Fibroblast of skin of scalp (primary cell): Measurements from ENCODE around the gene C1QTNF1. TPM values are rescaled to one million over a fixed set of nuclear protein-coding genes. Genes with fewer than 3 reads are reported as not detected.

ENCODE experiments used
- DNase-seq: peaks from one replicate; pipeline ENCODE4 v3.0.0-alpha.2; 2013
- polyA plus RNA-seq, 2 experiments: library from polyadenylated mRNA; unstranded; fragments of 120-200 nt; gene quantifications; one replicate each; pipeline ENCODE4 v1.2.1, GENCODE V29; 2013; ENCODE audit not compliant: insufficient read length in 2 of 2

C1QTNF1 gene, protein sequence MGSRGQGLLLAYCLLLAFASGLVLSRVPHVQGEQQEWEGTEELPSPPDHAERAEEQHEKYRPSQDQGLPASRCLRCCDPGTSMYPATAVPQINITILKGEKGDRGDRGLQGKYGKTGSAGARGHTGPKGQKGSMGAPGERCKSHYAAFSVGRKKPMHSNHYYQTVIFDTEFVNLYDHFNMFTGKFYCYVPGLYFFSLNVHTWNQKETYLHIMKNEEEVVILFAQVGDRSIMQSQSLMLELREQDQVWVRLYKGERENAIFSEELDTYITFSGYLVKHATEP
- 2.0 TPM for polyA plus RNA-seq (2013, experiment 1 of 2; ENCODE audit: insufficient read length)
- polyA plus RNA-seq (2013, experiment 2 of 2; ENCODE audit: insufficient read length): 2.1 TPM

DNA sequence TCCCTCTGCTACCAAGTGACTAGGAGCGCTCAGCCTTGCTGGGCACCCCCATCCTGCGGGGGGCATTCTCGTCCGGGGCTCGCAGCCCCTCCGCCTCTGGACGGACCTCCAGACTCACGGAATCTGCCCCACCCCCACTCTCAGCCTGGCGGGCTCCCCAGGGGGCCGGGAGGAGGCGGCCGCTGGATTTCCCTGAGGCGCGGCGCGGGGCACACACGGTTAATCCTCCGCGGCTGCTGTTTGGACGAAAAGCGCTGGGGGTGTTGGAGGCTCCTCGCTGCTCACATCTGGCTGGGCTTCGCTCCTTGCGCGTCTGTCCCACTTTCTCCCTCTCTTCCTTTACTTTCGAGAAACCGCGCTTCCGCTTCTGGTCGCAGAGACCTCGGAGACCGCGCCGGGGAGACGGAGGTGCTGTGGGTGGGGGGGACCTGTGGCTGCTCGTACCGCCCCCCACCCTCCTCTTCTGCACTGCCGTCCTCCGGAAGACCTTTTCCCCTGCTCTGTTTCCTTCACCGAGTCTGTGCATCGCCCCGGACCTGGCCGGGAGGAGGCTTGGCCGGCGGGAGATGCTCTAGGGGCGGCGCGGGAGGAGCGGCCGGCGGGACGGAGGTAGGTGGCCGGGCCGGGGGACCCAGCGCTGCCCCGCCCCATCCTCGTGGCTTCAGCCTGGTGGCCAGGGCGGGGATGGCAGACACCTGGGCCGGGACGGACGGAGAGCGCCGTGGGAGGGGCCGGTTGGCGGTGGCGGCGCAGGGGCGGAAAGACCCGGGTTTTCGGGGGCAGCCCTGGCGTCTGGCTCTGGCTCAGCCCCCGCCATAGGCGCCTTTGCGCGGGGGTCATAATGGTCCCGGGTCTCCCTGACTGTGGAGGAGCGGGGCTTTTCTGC lies at the start of gene C1QTNF1:
Gene C1QTNF1, plus strand, starts transcription at position 284 of the 886 bp plus-strand sequence. CDS start 19,800 bp downstream, outside the sequence.
- DNase-seq: peak; percentile 34

GRCh38 chr17:78974635-78975591 lies 49.1 kb upstream of the C1QTNF1 start:
- DNase-seq: peak; percentile 82

- no peak for DNase-seq
Measured at GRCh38 chr17:78976907-78977680, 46.9 kb upstream of the C1QTNF1 start.

- DNase-seq: no peak
Measured at GRCh38 chr17:78977681-78977943, 46.4 kb upstream of the C1QTNF1 start.

GRCh38 chr17:78977997-78978973 lies 45.7 kb upstream of the C1QTNF1 start:
- DNase-seq: no peak

DNA sequence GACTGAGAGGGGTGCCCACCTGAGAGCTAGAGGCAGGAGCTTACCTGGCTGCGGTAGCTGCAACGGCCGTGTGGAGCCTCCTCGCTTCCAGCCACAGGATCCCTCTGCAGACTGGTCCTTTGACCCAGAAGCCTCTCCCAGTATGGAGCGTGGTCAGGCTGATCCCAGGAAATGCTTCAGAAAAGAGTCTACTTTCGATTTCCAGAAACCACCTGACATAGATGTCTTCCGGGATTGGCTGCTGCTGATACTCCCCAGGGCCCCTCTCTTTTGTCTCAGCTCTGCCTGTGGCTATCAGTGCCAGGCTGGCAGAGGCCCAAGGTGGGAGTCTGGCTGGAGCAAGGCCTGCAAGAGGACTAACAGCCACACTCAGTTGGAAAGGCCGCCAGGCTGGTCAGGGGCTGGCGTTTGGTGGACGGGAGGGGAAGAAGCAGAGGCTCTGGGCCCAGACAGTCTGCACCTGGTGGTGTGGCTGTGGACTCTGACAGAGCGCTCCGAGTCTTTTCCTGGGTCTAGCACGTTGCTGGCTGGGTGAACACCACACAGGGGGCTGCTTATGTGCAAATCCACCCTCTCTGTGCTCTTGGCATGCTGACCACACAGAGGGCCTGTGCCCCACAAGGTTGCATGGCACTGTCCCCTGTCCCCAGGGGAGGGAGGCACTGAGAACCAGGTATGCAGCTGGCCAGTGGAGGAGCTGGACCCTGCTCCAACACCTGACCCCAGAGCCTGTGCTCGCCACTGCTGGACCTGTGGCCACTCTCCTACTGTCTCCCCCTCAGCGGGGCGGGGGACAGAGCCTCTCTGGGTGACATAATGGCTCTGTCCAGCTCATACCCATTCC lies 44.0 kb upstream of the C1QTNF1 start, which contains the start of gene LGALS3BP:
Gene LGALS3BP, minus strand, starts transcription at position 144 of the 844 bp plus-strand sequence. CDS start 2,732 bp downstream, outside the sequence.
- DNase-seq: peak; percentile 84

DNA sequence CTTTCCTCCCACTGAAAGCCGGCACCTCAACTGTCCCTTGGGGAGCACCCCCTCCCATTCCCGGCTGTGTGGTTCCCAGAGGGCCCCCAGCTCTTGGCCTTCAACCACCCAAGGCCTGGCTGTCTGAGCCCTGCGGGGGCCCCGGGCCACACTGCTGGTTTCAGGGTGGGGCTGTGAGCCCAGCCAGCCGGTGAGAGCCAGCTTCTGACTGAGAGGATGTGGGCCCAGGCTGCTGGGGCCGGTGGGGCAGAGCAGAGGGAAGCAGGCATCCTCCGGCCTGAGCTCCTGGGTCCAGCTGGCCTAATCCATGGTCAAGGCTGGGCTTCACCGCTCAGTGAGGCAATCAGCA lies 43.4 kb upstream of the C1QTNF1 start:
- no peak for DNase-seq

- DNase-seq: no peak
Measured at GRCh38 chr17:78981010-78981888, 42.7 kb upstream of the C1QTNF1 start.

- DNase-seq: no peak
Measured at GRCh38 chr17:78985395-78985794, 38.6 kb upstream of the C1QTNF1 start.

DNA sequence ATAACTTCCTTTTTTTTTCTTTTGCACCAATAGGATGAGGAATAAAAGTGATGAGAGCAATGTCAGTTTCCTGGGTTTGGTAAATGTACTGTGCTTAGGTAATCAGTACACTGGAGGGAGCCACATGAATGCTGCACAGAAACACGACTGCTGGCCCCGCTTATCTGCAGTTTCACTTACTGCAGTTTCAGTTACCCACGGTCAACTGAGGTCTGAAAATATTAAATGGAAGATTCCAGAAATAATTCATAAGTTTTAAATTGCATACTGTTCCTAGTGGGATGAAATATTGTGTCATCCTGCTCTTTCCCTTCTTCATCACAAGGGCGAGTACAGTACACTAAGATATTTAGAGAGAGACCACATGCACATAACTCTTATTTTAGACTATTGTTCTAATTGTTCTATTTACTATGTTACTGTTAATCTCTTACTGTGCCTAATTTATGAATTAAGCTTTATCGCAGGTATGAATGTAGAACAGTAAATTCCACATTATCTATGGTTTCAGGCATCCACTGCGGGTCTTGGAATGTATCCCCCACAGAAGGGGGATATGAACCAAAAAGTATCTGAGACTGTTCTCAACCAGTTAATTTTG lies 37.8 kb upstream of the C1QTNF1 start:
- DNase-seq: peak; percentile 27

GRCh38 chr17:78986649-78987328 lies 37.2 kb upstream of the C1QTNF1 start:
- peak; percentile 50 for DNase-seq

DNA sequence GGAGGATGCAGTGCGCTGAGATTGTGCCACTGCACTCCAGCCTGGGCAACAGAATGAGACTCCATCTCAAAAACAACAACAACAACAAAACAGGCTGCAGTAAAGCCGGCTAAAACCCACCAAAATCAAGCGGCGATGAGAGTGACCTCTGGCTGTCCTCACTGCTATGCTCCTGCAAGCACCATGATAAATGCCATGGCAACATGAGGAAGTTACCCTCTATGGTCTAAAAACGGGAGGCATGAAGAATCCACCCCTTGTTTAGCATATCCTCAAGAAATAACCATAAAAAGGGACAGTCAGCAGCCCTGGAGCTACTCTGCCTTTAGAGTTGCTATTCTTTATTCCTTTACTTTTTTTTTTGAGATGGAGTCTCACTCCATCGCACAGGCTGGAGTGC lies 35.8 kb upstream of the C1QTNF1 start:
- no peak for DNase-seq

DNA sequence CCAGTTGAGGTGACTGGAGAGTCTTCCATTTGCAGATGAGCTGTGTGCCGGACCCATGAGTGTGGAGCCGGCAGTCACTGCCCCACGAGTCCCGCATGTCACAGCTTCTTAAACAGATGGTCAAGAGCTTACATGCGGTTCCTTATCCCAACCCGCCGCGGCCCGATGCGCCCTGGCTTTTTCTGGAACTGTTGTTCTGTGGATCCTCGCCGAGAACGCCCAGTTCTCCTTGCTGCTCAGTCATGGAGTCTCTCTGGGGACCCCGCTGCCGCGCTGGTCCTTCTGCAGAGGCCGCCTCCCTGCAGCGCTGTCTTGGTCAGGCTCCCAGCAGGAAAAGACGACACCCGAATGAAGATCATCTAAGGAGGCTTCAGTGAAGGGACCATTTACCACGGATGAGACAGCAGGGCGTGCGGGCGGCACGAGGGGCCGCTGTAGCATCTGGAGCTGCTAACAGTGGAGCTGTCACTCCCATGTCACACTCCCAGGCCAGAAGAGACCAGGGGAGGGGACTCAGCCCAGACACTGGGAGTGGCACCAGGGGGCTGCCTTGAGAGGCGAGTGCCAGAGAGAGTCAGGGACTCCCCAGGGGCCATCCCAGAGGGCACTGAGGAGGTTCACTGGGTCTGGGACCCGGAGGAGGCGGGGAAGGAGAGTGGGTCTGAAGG lies 33.5 kb upstream of the C1QTNF1 start:
- DNase-seq: no peak

DNA sequence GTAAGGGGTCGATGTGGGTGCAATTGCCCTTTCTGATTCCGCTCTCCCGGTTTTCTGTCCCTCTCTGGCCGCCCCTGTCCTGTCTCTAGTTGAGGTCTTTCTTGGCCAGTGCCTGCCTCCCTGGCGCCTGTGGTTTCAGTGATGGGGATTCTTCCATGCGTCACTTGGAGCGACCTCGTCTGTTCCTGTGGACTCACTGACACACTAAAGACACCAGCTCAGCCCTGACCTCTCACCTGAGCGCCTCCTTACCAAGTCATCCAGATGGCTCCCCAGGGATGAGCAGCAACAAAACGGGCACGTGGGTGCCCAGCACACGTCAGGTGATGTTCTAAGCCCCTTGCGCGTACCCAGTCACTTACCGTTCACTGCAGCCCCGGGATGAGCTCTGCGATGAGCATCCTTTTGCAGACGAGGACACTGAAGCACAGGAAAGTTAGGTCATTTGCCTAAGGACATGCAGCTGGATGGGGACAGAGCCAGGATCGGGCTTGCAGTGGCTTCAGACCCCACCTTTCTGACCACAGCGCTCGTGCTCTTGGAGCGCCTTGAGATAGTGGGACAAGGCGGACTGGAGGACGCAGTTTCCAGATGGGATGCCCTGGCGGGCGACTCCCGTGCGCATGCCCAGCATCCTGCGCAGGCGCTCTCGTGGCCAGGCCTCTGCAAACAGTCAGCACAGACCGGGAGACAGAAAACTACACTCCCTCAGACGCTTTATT lies 32.8 kb upstream of the C1QTNF1 start:
- DNase-seq: no peak

DNA sequence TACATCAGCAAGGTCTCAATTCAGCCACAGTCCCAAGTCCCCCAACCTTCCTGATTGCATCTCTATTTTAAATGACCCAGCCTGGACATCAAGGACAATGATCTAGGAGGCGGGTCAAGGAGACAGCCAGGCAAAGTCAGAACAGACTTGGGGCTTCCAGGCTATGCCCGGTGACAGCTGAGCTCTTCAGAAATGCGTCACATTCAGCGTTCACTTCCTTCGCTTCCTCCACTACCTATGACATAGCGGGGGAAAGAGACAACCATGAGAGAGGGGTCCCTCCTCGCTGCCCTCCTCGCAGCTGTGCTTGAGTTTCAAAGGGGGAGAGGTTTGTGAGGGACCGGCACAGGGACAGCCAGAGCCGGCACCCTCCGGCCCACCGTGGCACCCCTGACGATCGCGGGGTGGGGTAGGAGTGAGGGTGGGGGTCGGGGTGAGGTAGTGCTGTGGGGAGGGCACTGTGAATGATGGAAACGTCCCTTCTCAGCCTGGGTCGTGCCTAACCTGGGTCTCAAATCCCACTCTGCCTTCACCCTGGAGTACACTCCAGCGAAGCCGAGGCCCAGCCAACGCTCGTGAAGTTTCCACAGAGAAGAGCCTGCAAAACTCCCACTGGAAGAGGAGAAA lies 31.9 kb upstream of the C1QTNF1 start:
- DNase-seq: no peak
